ENCODE data around the gene LRIT2.

Gene LRIT2

GRCh38 chr10:84256510-84257342 is 31.4 kb upstream of the LRIT2 start:
- TF ChIP-seq POLR2A (IDR thresholded peaks at IDR 0.05; ENCODE audit: low read length) (no peak), GATA1 (IDR thresholded peaks at IDR 0.05; ENCODE audit: low read depth, low read length) (no peak)
- peak; percentile 47 to 51 for DNase-seq

GRCh38 chr10:84254552-84255478 is 29.5 kb upstream of the LRIT2 start:
- DNase-seq = no peak

GRCh38 chr10:84248794-84249193 is 23.4 kb upstream of the LRIT2 start:
- TF ChIP-seq GATA1 (IDR thresholded peaks at IDR 0.05; ENCODE audit: low read depth, low read length) (no peak), POLR2A (IDR thresholded peaks at IDR 0.05; ENCODE audit: low read length) (no peak)
- DNase-seq = no peak

More at GRCh38 chr10:84254552-84255478, 29.5 kb upstream of the LRIT2 start:
- TF ChIP-seq POLR2A (IDR thresholded peaks at IDR 0.05; ENCODE audit: low read length) = no peak
- TF ChIP-seq GATA1 (IDR thresholded peaks at IDR 0.05; ENCODE audit: low read depth, low read length) = no peak

GRCh38 chr10:84247496-84247895 is 22.2 kb upstream of the LRIT2 start:
- DNase-seq = no peak
- TF ChIP-seq GATA1 (IDR thresholded peaks at IDR 0.05; ENCODE audit: low read depth, low read length) (no peak), POLR2A (IDR thresholded peaks at IDR 0.05; ENCODE audit: low read length) (no peak)

GRCh38 chr10:84244651-84245270 is 19.4 kb upstream of the LRIT2 start, which contains the start of gene RGR:
TSS of gene RGR (plus strand) at chr10:84245053. CDS start at chr10:84245091, 38 bp downstream.
- TF ChIP-seq POLR2A (IDR thresholded peaks at IDR 0.05; ENCODE audit: low read length) (no peak), GATA1 (IDR thresholded peaks at IDR 0.05; ENCODE audit: low read depth, low read length) (no peak)
- no peak for DNase-seq

GRCh38 chr10:84243759-84244158 is 18.4 kb upstream of the LRIT2 start:
- no peak for DNase-seq
- no peak for TF ChIP-seq GATA1 (IDR thresholded peaks at IDR 0.05; ENCODE audit: low read depth, low read length)
- no peak for TF ChIP-seq POLR2A (IDR thresholded peaks at IDR 0.05; ENCODE audit: low read length)

GRCh38 chr10:84241185-84241790 is 15.9 kb upstream of the LRIT2 start, which contains the start of gene LRIT1:
TSS of gene LRIT1 (minus strand) at chr10:84241546. CDS start at chr10:84241439, 107 bp downstream.
- no peak for DNase-seq
- TF ChIP-seq GATA1 (IDR thresholded peaks at IDR 0.05; ENCODE audit: low read depth, low read length) = no peak

GRCh38 chr10:84238909-84239308 is 13.6 kb upstream of the LRIT2 start:
- DNase-seq = no peak
- TF ChIP-seq POLR2A (IDR thresholded peaks at IDR 0.05; ENCODE audit: low read length) = no peak
- TF ChIP-seq GATA1 (IDR thresholded peaks at IDR 0.05; ENCODE audit: low read depth, low read length) = no peak

GRCh38 chr10:84237199-84238051 is 12.1 kb upstream of the LRIT2 start:
- DNase-seq = peak; percentile 6 to 19
- TF ChIP-seq POLR2A (IDR thresholded peaks at IDR 0.05; ENCODE audit: low read length) (no peak), GATA1 (IDR thresholded peaks at IDR 0.05; ENCODE audit: low read depth, low read length) (no peak)

- no peak for TF ChIP-seq GATA1 (IDR thresholded peaks at IDR 0.05; ENCODE audit: low read depth, low read length)
- TF ChIP-seq POLR2A (IDR thresholded peaks at IDR 0.05; ENCODE audit: low read length) = no peak
- DNase-seq = no peak
These were observed 11.5 kb upstream of the LRIT2 start for GRCh38 chr10:84236807-84237198.

- DNase-seq = no peak
- no peak for TF ChIP-seq POLR2A (IDR thresholded peaks at IDR 0.05; ENCODE audit: low read length)
- TF ChIP-seq GATA1 (IDR thresholded peaks at IDR 0.05; ENCODE audit: low read depth, low read length) = no peak
These were observed 9.8 kb upstream of the LRIT2 start for GRCh38 chr10:84235096-84235495.

GRCh38 chr10:84234479-84234878 is 9.1 kb upstream of the LRIT2 start:
- no peak for TF ChIP-seq POLR2A (IDR thresholded peaks at IDR 0.05; ENCODE audit: low read length)
- TF ChIP-seq GATA1 (IDR thresholded peaks at IDR 0.05; ENCODE audit: low read depth, low read length) = no peak
- no peak for DNase-seq

Data from erythroblast (primary cell).